Measurements from ENCODE around the gene AQP1. TPM values are rescaled to one million over a fixed set of nuclear protein-coding genes. Genes with fewer than 3 reads are reported as not detected.

AQP1 gene
- polyA plus RNA-seq, 1 donor (not counting 4 experiments of a cell fraction or from before 2014, with no cell fraction given) = 0.07 TPM

DNA sequence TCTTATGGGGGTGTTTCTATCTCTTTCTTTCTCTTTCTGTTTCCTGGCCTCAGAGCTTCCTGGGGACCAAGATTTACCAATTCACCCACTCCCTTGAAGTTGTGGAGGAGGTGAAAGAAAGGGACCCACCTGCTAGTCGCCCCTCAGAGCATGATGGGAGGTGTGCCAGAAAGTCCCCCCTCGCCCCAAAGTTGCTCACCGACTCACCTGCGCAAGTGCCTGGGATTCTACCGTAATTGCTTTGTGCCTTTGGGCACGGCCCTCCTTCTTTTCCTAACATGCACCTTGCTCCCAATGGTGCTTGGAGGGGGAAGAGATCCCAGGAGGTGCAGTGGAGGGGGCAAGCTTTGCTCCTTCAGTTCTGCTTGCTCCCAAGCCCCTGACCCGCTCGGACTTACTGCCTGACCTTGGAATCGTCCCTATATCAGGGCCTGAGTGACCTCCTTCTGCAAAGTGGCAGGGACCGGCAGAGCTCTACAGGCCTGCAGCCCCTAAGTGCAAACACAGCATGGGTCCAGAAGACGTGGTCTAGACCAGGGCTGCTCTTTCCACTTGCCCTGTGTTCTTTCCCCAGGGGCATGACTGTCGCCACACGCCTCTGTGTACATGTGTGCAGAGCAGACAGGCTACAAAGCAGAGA is 12.2 kb downstream of the AQP1 start:
- dilution Hi-C loops (cut with MboI; ENCODE audit: extremely low pct_ligation_motif_present, low sequenced_read_pairs) = no loop called here
- no peaks in the 10 kb centered on the region for H3K27me3 ChIP-seq (ENCODE audit: control insufficient read depth, extremely low read depth, insufficient read depth, low read length)
- no peak for TF ChIP-seq EZH2 (IDR thresholded peaks at IDR 0.05; ENCODE audit: low read length)
- TF ChIP-seq, protein P1, sequence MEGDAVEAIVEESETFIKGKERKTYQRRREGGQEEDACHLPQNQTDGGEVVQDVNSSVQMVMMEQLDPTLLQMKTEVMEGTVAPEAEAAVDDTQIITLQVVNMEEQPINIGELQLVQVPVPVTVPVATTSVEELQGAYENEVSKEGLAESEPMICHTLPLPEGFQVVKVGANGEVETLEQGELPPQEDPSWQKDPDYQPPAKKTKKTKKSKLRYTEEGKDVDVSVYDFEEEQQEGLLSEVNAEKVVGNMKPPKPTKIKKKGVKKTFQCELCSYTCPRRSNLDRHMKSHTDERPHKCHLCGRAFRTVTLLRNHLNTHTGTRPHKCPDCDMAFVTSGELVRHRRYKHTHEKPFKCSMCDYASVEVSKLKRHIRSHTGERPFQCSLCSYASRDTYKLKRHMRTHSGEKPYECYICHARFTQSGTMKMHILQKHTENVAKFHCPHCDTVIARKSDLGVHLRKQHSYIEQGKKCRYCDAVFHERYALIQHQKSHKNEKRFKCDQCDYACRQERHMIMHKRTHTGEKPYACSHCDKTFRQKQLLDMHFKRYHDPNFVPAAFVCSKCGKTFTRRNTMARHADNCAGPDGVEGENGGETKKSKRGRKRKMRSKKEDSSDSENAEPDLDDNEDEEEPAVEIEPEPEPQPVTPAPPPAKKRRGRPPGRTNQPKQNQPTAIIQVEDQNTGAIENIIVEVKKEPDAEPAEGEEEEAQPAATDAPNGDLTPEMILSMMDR (optimal IDR thresholded peaks at IDR 0.05 in 1 of 3, IDR thresholded peaks at IDR 0.05 in 1 of 3, conservative IDR thresholded peaks at IDR 0.05 in 1 of 3; ENCODE audit: extremely low read depth in 1 of 3, insufficient read depth in 2 of 3, low read length in 3 of 3) = no peak
- H3K9ac ChIP-seq (ENCODE audit: control insufficient read depth, extremely low read depth, insufficient read depth, low read length) = no peak overlapping the region
- H3K79me2 ChIP-seq (ENCODE audit: control insufficient read depth, insufficient read depth, low read length) = no peaks in the 10 kb centered on the region
- no peaks in the 10 kb centered on the region for H3K9me1 ChIP-seq (ENCODE audit: control insufficient read depth, extremely low read depth, insufficient read depth, low read length)
- FAIRE-seq (no peak), DNase-seq (ENCODE audit: low read depth, low spot score) (no peak)
- H4K20me1 ChIP-seq (ENCODE audit: control insufficient read depth, extremely low read depth, insufficient read depth, low read length) = no peaks in the 10 kb centered on the region
- no peak overlapping the region for H3K27ac ChIP-seq (ENCODE audit: control insufficient read depth, insufficient read depth, low read length)
- no peaks in the 10 kb centered on the region for H3K36me3 ChIP-seq (ENCODE audit: control insufficient read depth in 2 of 2, extremely low read depth in 1 of 2, insufficient read depth in 2 of 2, low read length in 2 of 2)
- H3K4me1 ChIP-seq (ENCODE audit: control insufficient read depth, extremely low read depth, insufficient read depth, low read length) = peaks cover 12% of the 10 kb centered on the region
- no peak overlapping the region for H3K4me2 ChIP-seq (ENCODE audit: control insufficient read depth, extremely low read depth, insufficient read depth, low read depth, low read length)
- peaks cover 5% of the 10 kb centered on the region for H3K9me3 ChIP-seq (ENCODE audit: control insufficient read depth, low read depth, low read length)
- H2AFZ ChIP-seq (ENCODE audit: control insufficient read depth, low read length) = no peak overlapping the region
- no peak overlapping the region for H3K4me3 ChIP-seq (ENCODE audit: control insufficient read depth in 2 of 3, extremely low read depth in 1 of 3, insufficient read depth in 2 of 3, low read depth in 1 of 3, low read length in 3 of 3)

DNA sequence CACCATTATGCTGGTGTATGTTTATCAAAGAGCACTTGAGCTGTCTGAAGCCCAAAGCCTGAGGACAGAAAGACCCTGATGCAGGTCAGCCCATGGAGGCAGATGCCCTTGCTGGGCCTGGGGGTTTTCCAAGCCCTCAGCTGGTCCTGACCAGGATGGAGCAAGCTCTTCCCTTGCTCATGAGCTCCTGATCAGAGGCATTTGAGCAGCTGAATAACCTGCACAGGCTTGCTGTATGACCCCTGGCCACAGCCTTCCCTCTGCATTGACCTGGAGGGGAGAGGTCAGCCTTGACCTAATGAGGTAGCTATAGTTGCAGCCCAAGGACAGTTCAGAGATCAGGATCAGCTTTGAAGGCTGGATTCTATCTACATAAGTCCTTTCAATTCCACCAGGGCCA is 13.0 kb downstream of the AQP1 start:
- Histone ChIP-seq H2AFZ (ENCODE audit: control insufficient read depth, low read length) (no peak overlapping the region), H3K79me2 (ENCODE audit: control insufficient read depth, insufficient read depth, low read length) (no peaks in the 10 kb centered on the region), H3K9me1 (ENCODE audit: control insufficient read depth, extremely low read depth, insufficient read depth, low read length) (no peaks in the 10 kb centered on the region), H3K36me3 (ENCODE audit: control insufficient read depth in 2 of 2, extremely low read depth in 1 of 2, insufficient read depth in 2 of 2, low read length in 2 of 2) (no peaks in the 10 kb centered on the region), H3K9me3 (ENCODE audit: control insufficient read depth, low read depth, low read length) (peaks cover 5% of the 10 kb centered on the region), H3K4me2 (ENCODE audit: control insufficient read depth, extremely low read depth, insufficient read depth, low read depth, low read length) (no peak overlapping the region), H3K4me3 (ENCODE audit: control insufficient read depth in 2 of 3, extremely low read depth in 1 of 3, insufficient read depth in 2 of 3, low read depth in 1 of 3, low read length in 3 of 3) (no peak overlapping the region), H3K27ac (ENCODE audit: control insufficient read depth, insufficient read depth, low read length) (no peak overlapping the region), H3K27me3 (ENCODE audit: control insufficient read depth, extremely low read depth, insufficient read depth, low read length) (no peaks in the 10 kb centered on the region), H3K4me1 (ENCODE audit: control insufficient read depth, extremely low read depth, insufficient read depth, low read length) (peaks cover 12% of the 10 kb centered on the region), H3K9ac (ENCODE audit: control insufficient read depth, extremely low read depth, insufficient read depth, low read length) (no peak overlapping the region), H4K20me1 (ENCODE audit: control insufficient read depth, extremely low read depth, insufficient read depth, low read length) (no peaks in the 10 kb centered on the region)
- FAIRE-seq = no peak
- TF ChIP-seq EZH2 (IDR thresholded peaks at IDR 0.05; ENCODE audit: low read length) = no peak
- TF ChIP-seq, protein P1 (optimal IDR thresholded peaks at IDR 0.05 in 1 of 3, IDR thresholded peaks at IDR 0.05 in 1 of 3, conservative IDR thresholded peaks at IDR 0.05 in 1 of 3; ENCODE audit: extremely low read depth in 1 of 3, insufficient read depth in 2 of 3, low read length in 3 of 3) = no peak
- dilution Hi-C loops (cut with MboI; ENCODE audit: extremely low pct_ligation_motif_present, low sequenced_read_pairs) = no loop called here
- no peak for DNase-seq (ENCODE audit: low read depth, low spot score)
